ENCODE measurements around the gene NDUFA11. TPM values are rescaled to one million over a fixed set of nuclear protein-coding genes. Genes with fewer than 3 reads are reported as not detected.

The NDUFA11 gene
- total RNA-seq, 1 donor from 2014 or later = 217 TPM

DNA sequence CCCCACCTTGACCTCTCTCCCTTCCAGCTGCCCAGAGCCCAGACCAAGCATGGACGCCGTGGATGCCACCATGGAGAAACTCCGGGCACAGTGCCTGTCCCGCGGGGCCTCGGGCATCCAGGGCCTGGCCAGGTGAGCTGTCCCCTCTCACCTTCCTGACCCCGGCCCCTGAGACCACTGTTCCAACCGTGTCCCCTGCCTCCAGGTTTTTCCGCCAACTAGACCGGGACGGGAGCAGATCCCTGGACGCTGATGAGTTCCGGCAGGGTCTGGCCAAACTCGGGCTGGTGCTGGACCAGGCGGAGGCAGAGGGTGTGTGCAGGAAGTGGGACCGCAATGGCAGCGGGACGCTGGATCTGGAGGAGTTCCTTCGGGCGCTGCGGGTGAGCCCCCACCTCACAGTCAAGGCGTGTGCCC is 10.8 kb upstream of the NDUFA11 start:
- Mint-ChIP-seq H3K36me3 (ENCODE audit: insufficient read depth) (peaks cover 10% of the 10 kb centered on the region), H3K4me1 (ENCODE audit: low read depth) (peaks cover 17% of the 10 kb centered on the region), H3K9me3 (ENCODE audit: low read depth) (no peaks in the 10 kb centered on the region), H3K4me3 (ENCODE audit: low read depth) (no peak overlapping the region), H3K27ac (peak overlapping the region; percentile 64), H3K27me3 (no peaks in the 10 kb centered on the region)
- no peak for DNase-seq (ENCODE audit: low spot score, unreplicated experiment)
- TF ChIP-seq, protein P1, sequence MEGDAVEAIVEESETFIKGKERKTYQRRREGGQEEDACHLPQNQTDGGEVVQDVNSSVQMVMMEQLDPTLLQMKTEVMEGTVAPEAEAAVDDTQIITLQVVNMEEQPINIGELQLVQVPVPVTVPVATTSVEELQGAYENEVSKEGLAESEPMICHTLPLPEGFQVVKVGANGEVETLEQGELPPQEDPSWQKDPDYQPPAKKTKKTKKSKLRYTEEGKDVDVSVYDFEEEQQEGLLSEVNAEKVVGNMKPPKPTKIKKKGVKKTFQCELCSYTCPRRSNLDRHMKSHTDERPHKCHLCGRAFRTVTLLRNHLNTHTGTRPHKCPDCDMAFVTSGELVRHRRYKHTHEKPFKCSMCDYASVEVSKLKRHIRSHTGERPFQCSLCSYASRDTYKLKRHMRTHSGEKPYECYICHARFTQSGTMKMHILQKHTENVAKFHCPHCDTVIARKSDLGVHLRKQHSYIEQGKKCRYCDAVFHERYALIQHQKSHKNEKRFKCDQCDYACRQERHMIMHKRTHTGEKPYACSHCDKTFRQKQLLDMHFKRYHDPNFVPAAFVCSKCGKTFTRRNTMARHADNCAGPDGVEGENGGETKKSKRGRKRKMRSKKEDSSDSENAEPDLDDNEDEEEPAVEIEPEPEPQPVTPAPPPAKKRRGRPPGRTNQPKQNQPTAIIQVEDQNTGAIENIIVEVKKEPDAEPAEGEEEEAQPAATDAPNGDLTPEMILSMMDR (IDR thresholded peaks at IDR 0.05; ENCODE audit: unreplicated experiment) = no peak

DNA sequence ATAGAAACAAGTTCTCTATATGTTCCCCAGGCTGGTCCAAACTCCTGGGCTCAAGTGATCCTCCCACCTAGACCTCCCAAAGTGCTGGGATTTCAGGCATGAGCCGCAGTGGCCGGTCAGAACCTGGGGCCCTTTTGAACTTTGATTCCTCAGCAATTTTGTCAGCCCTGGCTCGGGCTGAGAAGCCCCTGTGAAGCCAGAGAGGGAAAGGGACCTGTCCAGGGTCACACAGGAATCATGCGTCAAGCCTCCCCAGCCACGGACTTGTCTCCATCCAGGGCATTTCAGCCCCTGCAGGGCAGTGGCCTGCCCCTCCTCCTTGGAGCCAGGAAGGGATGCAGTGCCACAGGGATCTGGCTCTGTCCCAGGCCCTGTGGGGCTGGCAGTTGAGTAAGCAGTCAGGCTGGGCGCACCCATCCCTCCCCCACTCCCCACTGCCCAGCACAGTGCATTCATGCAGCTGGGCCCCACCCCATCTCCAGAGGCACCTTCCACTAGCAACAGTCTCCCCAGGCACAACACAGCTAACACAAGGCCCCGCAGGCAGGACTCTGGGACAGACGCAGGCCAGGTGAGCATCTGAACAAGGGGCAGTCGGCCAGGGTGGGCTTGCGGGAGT is 10.3 kb upstream of the NDUFA11 start, which contains the start of gene CAPS:
CAPS (plus strand) TSS at position 516 of the 619 bp plus-strand sequence. CDS start 153 bp downstream, outside the sequence.
- no peaks in the 10 kb centered on the region for H3K27me3 Mint-ChIP-seq
- no peak for DNase-seq (ENCODE audit: low spot score, unreplicated experiment)
- no peaks in the 10 kb centered on the region for H3K9me3 Mint-ChIP-seq (ENCODE audit: low read depth)
- peaks cover 19% of the 10 kb centered on the region for H3K4me1 Mint-ChIP-seq (ENCODE audit: low read depth)
- peak within 1 kb of the TSS; percentile 64 for H3K27ac Mint-ChIP-seq
- TF ChIP-seq, protein P1 (IDR thresholded peaks at IDR 0.05; ENCODE audit: unreplicated experiment) = no peak
- H3K36me3 Mint-ChIP-seq (ENCODE audit: insufficient read depth) = peaks cover 10% of the 10 kb centered on the region
- no peak within 1 kb of the TSS for H3K4me3 Mint-ChIP-seq (ENCODE audit: low read depth)

DNA sequence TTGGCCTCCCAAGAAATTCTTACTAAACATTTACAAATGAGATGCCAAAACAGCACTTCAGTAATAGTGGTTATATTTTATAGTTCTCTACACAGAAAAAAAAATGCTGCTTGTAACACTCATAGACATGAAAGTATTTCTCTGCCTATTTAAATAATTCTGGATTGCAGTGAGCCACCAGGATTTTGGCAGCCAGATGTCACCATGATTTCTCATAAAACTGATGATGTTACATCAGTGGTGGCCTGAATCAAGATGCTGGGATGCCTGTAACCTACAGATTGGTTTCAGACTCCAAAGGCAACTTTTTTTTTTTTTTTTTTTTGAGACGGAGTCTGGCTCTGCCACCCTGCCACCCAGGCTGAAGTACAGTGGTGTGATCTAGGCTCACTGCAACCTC is 7.8 kb upstream of the NDUFA11 start:
- no peaks in the 10 kb centered on the region for H3K9me3 Mint-ChIP-seq (ENCODE audit: low read depth)
- DNase-seq (ENCODE audit: low spot score, unreplicated experiment) = no peak
- no peak overlapping the region for H3K27ac Mint-ChIP-seq
- H3K27me3 Mint-ChIP-seq = no peaks in the 10 kb centered on the region
- H3K4me3 Mint-ChIP-seq (ENCODE audit: low read depth) = no peak overlapping the region
- H3K36me3 Mint-ChIP-seq (ENCODE audit: insufficient read depth) = peaks cover 4% of the 10 kb centered on the region
- TF ChIP-seq, protein P1 (IDR thresholded peaks at IDR 0.05; ENCODE audit: unreplicated experiment) = no peak
- H3K4me1 Mint-ChIP-seq (ENCODE audit: low read depth) = peaks cover 19% of the 10 kb centered on the region

DNA sequence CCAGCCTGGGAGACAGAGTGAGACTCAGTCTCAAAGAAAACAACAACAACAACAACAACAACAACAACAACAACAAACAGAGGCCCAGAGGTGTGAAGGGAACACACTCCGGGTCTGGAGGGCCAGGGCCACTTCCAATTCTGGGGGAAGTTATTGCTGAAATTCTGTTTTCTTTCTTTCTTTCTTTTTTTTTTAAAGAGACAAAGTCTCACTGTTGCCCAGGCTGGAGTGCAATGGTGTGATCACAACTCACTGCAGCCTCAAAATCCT is 7.0 kb upstream of the NDUFA11 start:
- DNase-seq (ENCODE audit: low spot score, unreplicated experiment) = no peak
- H3K4me3 Mint-ChIP-seq (ENCODE audit: low read depth) = no peak overlapping the region
- peaks cover 13% of the 10 kb centered on the region for H3K4me1 Mint-ChIP-seq (ENCODE audit: low read depth)
- no peaks in the 10 kb centered on the region for H3K27me3 Mint-ChIP-seq
- H3K36me3 Mint-ChIP-seq (ENCODE audit: insufficient read depth) = peaks cover 1% of the 10 kb centered on the region
- no peaks in the 10 kb centered on the region for H3K9me3 Mint-ChIP-seq (ENCODE audit: low read depth)
- peak overlapping the region; percentile 91 for H3K27ac Mint-ChIP-seq
- TF ChIP-seq, protein P1 (IDR thresholded peaks at IDR 0.05; ENCODE audit: unreplicated experiment) = no peak

DNA sequence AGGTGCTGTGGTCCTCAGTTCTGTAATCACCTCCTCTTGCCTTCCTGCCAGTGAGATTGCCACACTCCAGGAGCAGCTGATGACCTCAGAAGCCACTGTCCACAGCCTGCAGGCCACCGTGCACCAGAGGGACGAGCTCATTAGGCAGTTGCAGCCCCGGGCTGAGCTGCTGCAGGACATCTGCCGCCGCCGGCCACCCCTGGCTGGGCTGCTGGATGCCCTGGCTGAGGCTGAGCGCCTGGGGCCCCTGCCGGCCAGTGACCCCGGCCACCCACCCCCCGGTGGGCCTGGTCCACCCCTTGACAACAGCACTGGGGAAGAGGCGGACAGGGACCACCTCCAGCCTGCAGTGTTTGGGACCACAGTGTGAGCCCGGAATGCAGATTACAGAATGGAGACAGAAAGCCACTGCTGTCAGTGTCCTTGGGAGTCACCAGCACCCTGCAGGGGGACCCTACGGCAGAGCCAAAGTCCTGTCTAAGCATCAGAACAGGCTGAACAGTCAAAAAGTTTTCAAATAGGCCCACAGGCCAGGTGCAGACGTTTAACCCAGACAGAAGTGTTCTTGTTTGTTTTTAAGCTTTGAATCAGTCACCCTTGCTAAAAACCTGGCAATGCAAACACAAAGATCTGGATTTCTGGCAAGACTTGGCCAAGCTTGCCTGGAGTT is 5.3 kb upstream of the NDUFA11 start:
- no peak for DNase-seq (ENCODE audit: low spot score, unreplicated experiment)
- Mint-ChIP-seq H3K4me3 (ENCODE audit: low read depth) (no peak overlapping the region), H3K27me3 (no peaks in the 10 kb centered on the region), H3K4me1 (ENCODE audit: low read depth) (peaks cover 5% of the 10 kb centered on the region), H3K9me3 (ENCODE audit: low read depth) (no peaks in the 10 kb centered on the region), H3K27ac (no peak overlapping the region), H3K36me3 (ENCODE audit: insufficient read depth) (peaks cover 1% of the 10 kb centered on the region)
- TF ChIP-seq, protein P1 (IDR thresholded peaks at IDR 0.05; ENCODE audit: unreplicated experiment) = no peak
